Osteocyte (in vitro differentiated cells): ENCODE results near the gene ITGA11. TPM values are rescaled to one million over a fixed set of nuclear protein-coding genes. Genes with fewer than 3 reads are reported as not detected.

Experiments
- DNase-seq: peaks from one replicate; pipeline ENCODE4 v3.0.0; 2021; ENCODE audit warnings: mixed read lengths; ENCODE audit not compliant: unreplicated experiment; ENCODE audit errors: extremely low spot score
- H3K27ac Mint-ChIP-seq: one replicate; pipeline ENCODE4 v1.8.0; 2021; ENCODE audit warnings: mild to moderate bottlenecking, mixed read lengths; ENCODE audit not compliant: unreplicated experiment
- H3K27me3 Mint-ChIP-seq: one replicate; pipeline ENCODE4 v1.8.0; 2021; ENCODE audit warnings: mixed read lengths; ENCODE audit not compliant: unreplicated experiment
- H3K36me3 Mint-ChIP-seq: one replicate; pipeline ENCODE4 v1.8.0; 2021; ENCODE audit warnings: mixed read lengths; ENCODE audit not compliant: unreplicated experiment
- H3K4me1 Mint-ChIP-seq: one replicate; pipeline ENCODE4 v1.8.0; 2021; ENCODE audit warnings: mixed read lengths; ENCODE audit not compliant: unreplicated experiment
- H3K4me3 Mint-ChIP-seq: one replicate; pipeline ENCODE4 v1.8.0; 2021; ENCODE audit warnings: mild to moderate bottlenecking, moderate library complexity, mixed read lengths; ENCODE audit not compliant: unreplicated experiment
- H3K9me3 Mint-ChIP-seq: one replicate; pipeline ENCODE4 v1.8.0; 2021; ENCODE audit warnings: mixed read lengths; ENCODE audit not compliant: unreplicated experiment
- CTCF ChIP-seq: fragments of 200-600 bp; sonication (generic); IDR thresholded peaks from 2 replicates; pipeline ENCODE4 v1.5.0; 2021; ENCODE audit warnings: antibody characterized with exemption, mild to moderate bottlenecking, moderate library complexity
- total RNA-seq: library from RNA; stranded (reverse); gene quantifications from 2 replicates; pipeline ENCODE4 v1.2.1, GENCODE V29; 2021

Gene ITGA11
- total RNA-seq, 1 donor from 2014 or later = 1,149 TPM

DNA sequence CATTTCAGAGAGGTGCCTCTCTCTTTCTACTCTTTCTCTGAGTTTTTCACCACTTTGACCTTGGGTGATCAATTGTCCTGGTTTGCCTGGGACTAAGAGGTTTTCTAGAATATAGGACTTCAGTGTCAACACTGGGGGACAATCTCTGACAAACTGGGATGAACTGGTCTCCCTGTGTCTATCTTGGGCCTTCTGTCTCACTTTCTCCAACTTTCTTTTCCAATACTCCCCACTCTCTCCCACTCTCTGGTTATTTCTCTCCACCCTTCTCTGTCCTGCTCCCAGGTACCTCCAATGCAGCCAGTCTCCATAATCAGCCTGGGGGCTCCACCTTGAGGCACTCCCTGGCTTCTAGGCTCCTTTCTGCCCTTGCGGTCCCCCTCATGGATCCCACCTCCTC is 4.7 kb upstream of the ITGA11 start:
- H3K27me3 Mint-ChIP-seq = peaks cover 3% of the 10 kb centered on the region

DNA sequence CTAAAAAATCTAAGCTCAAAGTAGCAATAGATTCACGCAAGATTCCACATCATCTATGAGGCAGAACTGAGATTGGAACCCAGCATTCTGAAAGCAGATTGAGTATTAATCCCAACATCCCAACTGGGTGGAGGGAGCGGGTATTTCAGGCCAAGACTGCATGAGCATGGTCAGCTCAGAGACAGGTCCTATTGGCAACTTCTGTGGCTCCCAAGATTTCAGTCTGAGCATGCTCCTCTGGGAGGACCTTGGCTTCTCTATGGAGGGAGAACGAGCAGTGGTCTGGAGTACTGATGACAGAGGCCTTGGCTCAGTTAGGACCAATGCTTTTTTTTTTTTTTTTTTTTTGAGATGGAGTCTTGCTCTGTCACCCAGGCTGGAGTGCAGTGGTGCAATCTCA is 4.0 kb upstream of the ITGA11 start:
- Mint-ChIP-seq H3K36me3 (no peaks in the 10 kb centered on the region), H3K9me3 (no peaks in the 10 kb centered on the region), H3K27me3 (peaks cover 3% of the 10 kb centered on the region), H3K4me3 (no peak overlapping the region), H3K27ac (no peak overlapping the region), H3K4me1 (peaks cover 13% of the 10 kb centered on the region)
- TF ChIP-seq CTCF = no peak
- DNase-seq = peak; percentile 54

More for the DNA sequence above, 4.7 kb upstream of the ITGA11 start:
- Mint-ChIP-seq H3K36me3 (no peaks in the 10 kb centered on the region), H3K27ac (no peak overlapping the region), H3K4me1 (peaks cover 18% of the 10 kb centered on the region), H3K4me3 (no peak overlapping the region), H3K9me3 (no peaks in the 10 kb centered on the region)
- peak; percentile 40 for DNase-seq
- TF ChIP-seq CTCF = no peak

DNA sequence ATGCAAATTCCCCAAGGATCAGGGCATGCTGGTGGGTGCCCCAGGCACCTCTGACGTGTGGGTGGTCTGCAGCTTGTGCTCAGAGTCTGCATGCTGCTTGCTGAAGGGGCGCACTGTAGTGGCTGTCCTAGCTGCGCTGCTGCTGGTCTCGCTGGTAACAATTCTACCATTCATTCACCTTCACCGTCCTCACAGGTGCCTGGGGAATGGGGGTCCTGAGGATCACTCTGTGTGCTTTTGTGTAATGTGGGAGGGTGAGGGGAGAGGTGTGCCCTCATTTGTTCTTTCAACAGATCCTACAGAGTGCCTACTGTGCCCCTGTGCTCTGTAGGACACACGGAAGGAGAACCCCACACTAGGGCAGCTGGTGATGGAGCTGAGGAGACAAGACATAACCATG is 2.1 kb upstream of the ITGA11 start:
- Mint-ChIP-seq H3K36me3 (peaks cover 12% of the 10 kb centered on the region), H3K27ac (no peak overlapping the region), H3K9me3 (no peaks in the 10 kb centered on the region), H3K4me1 (peaks cover 23% of the 10 kb centered on the region), H3K27me3 (no peaks in the 10 kb centered on the region), H3K4me3 (no peak overlapping the region)
- peak; percentile 32 for DNase-seq
- no peak for TF ChIP-seq CTCF

- peaks cover 17% of the 10 kb centered on the region for H3K36me3 Mint-ChIP-seq
- no peak for TF ChIP-seq CTCF
- peaks cover 28% of the 10 kb centered on the region for H3K4me1 Mint-ChIP-seq
- H3K9me3 Mint-ChIP-seq = no peaks in the 10 kb centered on the region
- H3K4me3 Mint-ChIP-seq = no peak overlapping the region
- DNase-seq = no peak
- no peak overlapping the region for H3K27ac Mint-ChIP-seq
- no peaks in the 10 kb centered on the region for H3K27me3 Mint-ChIP-seq
Observed at GRCh38 chr15:68433551-68433950, 1.6 kb upstream of the ITGA11 start.

- Mint-ChIP-seq H3K4me3 (peak overlapping the region; percentile 66), H3K36me3 (peaks cover 24% of the 10 kb centered on the region), H3K27ac (peak overlapping the region; percentile 73), H3K4me1 (peaks cover 38% of the 10 kb centered on the region), H3K27me3 (no peaks in the 10 kb centered on the region), H3K9me3 (no peaks in the 10 kb centered on the region)
- TF ChIP-seq CTCF = no peak
- DNase-seq = peak; percentile 60
Observed at GRCh38 chr15:68432441-68433064, 590 bp upstream of the ITGA11 start.
